Measurements from ENCODE around the gene KLK4. TPM values are rescaled to one million over a fixed set of nuclear protein-coding genes. Genes with fewer than 3 reads are reported as not detected.

The KLK4 gene
- not detected in 2 replicates for total RNA-seq

- no peak within 1 kb of the TSS for H3K4me3 ChIP-seq (ENCODE audit: low read depth, low read length)
- peaks cover 54% of the 10 kb centered on the region for H3K27me3 ChIP-seq (ENCODE audit: control insufficient read depth, insufficient read depth, low read length)
- no peak for DNase-seq (ENCODE audit: low read depth)
- no peaks in the 10 kb centered on the region for H3K36me3 ChIP-seq (ENCODE audit: control insufficient read depth, insufficient read depth, low read length)
- TF ChIP-seq CTCF (IDR thresholded peaks at IDR 0.05; ENCODE audit: insufficient read depth, low read length, poor library complexity, severe bottlenecking): no peak
Measured at GRCh38 chr19:50911206-50912101, at the start of gene KLK4. Gene KLK4, minus strand, starts transcription at chr19:50911395. Its CDS starts 657 bp downstream, at chr19:50910738.

- no peak for DNase-seq (ENCODE audit: low read depth)
- Histone ChIP-seq H3K27me3 (ENCODE audit: control insufficient read depth, insufficient read depth, low read length) (no peaks in the 10 kb centered on the region), H3K36me3 (ENCODE audit: control insufficient read depth, insufficient read depth, low read length) (no peaks in the 10 kb centered on the region), H3K4me3 (ENCODE audit: low read depth, low read length) (no peak overlapping the region)
- no peak for TF ChIP-seq CTCF (IDR thresholded peaks at IDR 0.05; ENCODE audit: insufficient read depth, low read length, poor library complexity, severe bottlenecking)
Measured at GRCh38 chr19:50959731-50960500, 48.7 kb upstream of the KLK4 start.

- Histone ChIP-seq H3K4me3 (ENCODE audit: low read depth, low read length) (no peak overlapping the region), H3K36me3 (ENCODE audit: control insufficient read depth, insufficient read depth, low read length) (no peaks in the 10 kb centered on the region), H3K27me3 (ENCODE audit: control insufficient read depth, insufficient read depth, low read length) (peaks cover 2% of the 10 kb centered on the region)
- no peak for TF ChIP-seq CTCF (IDR thresholded peaks at IDR 0.05; ENCODE audit: insufficient read depth, low read length, poor library complexity, severe bottlenecking)
- no peak for DNase-seq (ENCODE audit: low read depth)
Measured at GRCh38 chr19:50957587-50957986, 46.4 kb upstream of the KLK4 start.

- DNase-seq (ENCODE audit: low read depth): no peak
- Histone ChIP-seq H3K4me3 (ENCODE audit: low read depth, low read length) (peak within 1 kb of the TSS; percentile 6), H3K27me3 (ENCODE audit: control insufficient read depth, insufficient read depth, low read length) (peaks cover 2% of the 10 kb centered on the region), H3K36me3 (ENCODE audit: control insufficient read depth, insufficient read depth, low read length) (no peaks in the 10 kb centered on the region)
- no peak for TF ChIP-seq CTCF (IDR thresholded peaks at IDR 0.05; ENCODE audit: insufficient read depth, low read length, poor library complexity, severe bottlenecking)
Measured at GRCh38 chr19:50952910-50953309, 41.7 kb upstream of the KLK4 start, which contains the start of gene KLK5. Gene KLK5, minus strand, starts transcription at chr19:50953038. Its CDS starts 381 bp downstream, at chr19:50952657.

GRCh38 chr19:50949861-50950260, 38.7 kb upstream of the KLK4 start:
- Histone ChIP-seq H3K36me3 (ENCODE audit: control insufficient read depth, insufficient read depth, low read length) (no peaks in the 10 kb centered on the region), H3K4me3 (ENCODE audit: low read depth, low read length) (no peak overlapping the region), H3K27me3 (ENCODE audit: control insufficient read depth, insufficient read depth, low read length) (peaks cover 2% of the 10 kb centered on the region)
- DNase-seq (ENCODE audit: low read depth): no peak
- TF ChIP-seq CTCF (IDR thresholded peaks at IDR 0.05; ENCODE audit: insufficient read depth, low read length, poor library complexity, severe bottlenecking): no peak
